ENCODE results near the gene CLASP2. TPM values are rescaled to one million over a fixed set of nuclear protein-coding genes. Genes with fewer than 3 reads are reported as not detected.

Gene CLASP2
- 68.5 and 115 TPM in 2 replicates for polyA plus RNA-seq

DNA sequence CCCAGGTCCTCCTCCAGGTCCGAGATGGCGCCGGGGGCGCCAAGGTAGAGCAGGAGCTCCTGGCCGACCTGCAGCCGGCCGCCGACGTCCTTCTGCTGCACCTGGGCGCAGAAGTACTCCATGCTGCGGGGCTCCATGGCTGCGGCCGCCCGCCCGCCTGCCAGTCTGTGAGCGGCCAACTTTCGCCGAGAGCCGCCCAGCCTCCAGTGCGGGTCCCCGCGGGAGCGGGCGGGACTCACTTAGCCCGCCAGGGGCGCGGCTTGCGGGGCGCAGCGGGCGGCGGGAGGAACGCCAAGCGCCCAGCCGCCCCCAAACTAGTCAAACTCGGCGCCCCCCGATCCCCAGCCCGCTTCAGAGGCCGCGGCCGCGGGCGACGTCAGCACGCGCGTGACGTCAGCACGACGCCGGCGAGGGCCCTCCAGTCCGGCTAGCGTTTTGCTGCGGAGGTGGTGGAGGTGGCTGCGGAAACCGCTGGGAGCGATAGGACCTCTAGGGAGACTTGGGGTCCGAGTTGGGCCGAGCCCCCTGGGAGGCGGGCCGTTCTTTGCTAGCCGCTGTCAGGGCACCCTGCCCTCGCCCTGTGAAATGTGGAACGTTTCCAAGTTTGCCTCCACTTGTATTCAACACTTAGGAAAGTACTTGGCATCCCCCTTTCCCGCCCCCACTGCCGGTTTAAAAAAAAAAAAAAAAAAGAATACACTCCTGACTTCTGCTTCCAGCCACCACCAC lies at the start of gene CLASP2:
TSS of gene CLASP2 (minus strand) at position 389 of the 729 bp plus-strand sequence. CDS start at position 137, 252 bp downstream.

Other genes with a start within 250 kb of the CLASP2 start
- 30.0 and 32.2 TPM in 2 replicates for gene PDCD6IP, start 80.4 kb upstream of the CLASP2 start, polyA plus RNA-seq